ENCODE measurements around the gene MICAL2.

MICAL2 gene

GRCh38 chr11:12176410-12176809, 66.0 kb downstream of the MICAL2 start:
- DNase-seq, result no peak

- no peak for DNase-seq
Measured at GRCh38 chr11:12177739-12178338, 67.4 kb downstream of the MICAL2 start.

GRCh38 chr11:12179019-12179418, 68.6 kb downstream of the MICAL2 start:
- no peak for DNase-seq

GRCh38 chr11:12179531-12179930, 69.1 kb downstream of the MICAL2 start:
- peak; percentile 74 for DNase-seq

- DNase-seq, result no peak
Measured at GRCh38 chr11:12180257-12181205, 70.1 kb downstream of the MICAL2 start.

GRCh38 chr11:12182302-12182675, 71.9 kb downstream of the MICAL2 start:
- no peak for DNase-seq

- peak; percentile 80 for DNase-seq
Measured at GRCh38 chr11:12182676-12183541, 72.5 kb downstream of the MICAL2 start.

GRCh38 chr11:12183827-12184620, 73.6 kb downstream of the MICAL2 start:
- no peak for DNase-seq

GRCh38 chr11:12184699-12185098, 74.3 kb downstream of the MICAL2 start:
- no peak for DNase-seq

GRCh38 chr11:12185106-12185690, 74.8 kb downstream of the MICAL2 start:
- no peak for DNase-seq

GRCh38 chr11:12185914-12186313, 75.5 kb downstream of the MICAL2 start:
- peak; percentile 80 for DNase-seq

- no peak for DNase-seq
Measured at GRCh38 chr11:12186701-12187100, 76.3 kb downstream of the MICAL2 start.

- no peak for DNase-seq
Measured at GRCh38 chr11:12187399-12187798, 77.0 kb downstream of the MICAL2 start.

- no peak for DNase-seq
Measured at GRCh38 chr11:12188548-12189317, 78.3 kb downstream of the MICAL2 start.

- DNase-seq, result no peak
Measured at GRCh38 chr11:12189543-12190235, 79.3 kb downstream of the MICAL2 start.

- DNase-seq, result no peak
Measured at GRCh38 chr11:12190511-12190910, 80.1 kb downstream of the MICAL2 start.

- no peak for DNase-seq
Measured at GRCh38 chr11:12192794-12193514, 82.6 kb downstream of the MICAL2 start.

- no peak for DNase-seq
Measured at GRCh38 chr11:12193515-12194336, 83.3 kb downstream of the MICAL2 start.

GRCh38 chr11:12195768-12196167, 85.4 kb downstream of the MICAL2 start:
- DNase-seq, result no peak
